GM12891 (cell line): Measurements from ENCODE around the gene PTPRD.

Source experiments
- DNase-seq: peaks from one replicate; pipeline ENCODE4 v3.0.0; 2011; ENCODE audit warnings: low spot score; ENCODE audit not compliant: insufficient read length
- FAIRE-seq: peaks from 2 replicates; lab custom pipeline; 2011; peaks lifted over from hg19 to GRCh38; lab: Jason Lieb, UNC
- PAX5 ChIP-seq: IDR thresholded peaks from 2 replicates; pipeline ENCODE4 v1.6.1; 2011; ENCODE audit warnings: low read length, moderate library complexity, mild to moderate bottlenecking; ENCODE audit not compliant: insufficient read depth, severe bottlenecking
- POLR2A ChIP-seq: IDR thresholded peaks from 2 replicates; pipeline ENCODE4 v1.6.1; 2011; ENCODE audit warnings: low read depth, low read length, control low read depth
- POLR2AphosphoS5 ChIP-seq: IDR thresholded peaks from 2 replicates; pipeline ENCODE4 v1.6.1; 2011; ENCODE audit warnings: low read depth, low read length, control low read depth
- POU2F2 ChIP-seq: IDR thresholded peaks from 2 replicates; pipeline ENCODE4 v1.6.1; 2011; ENCODE audit warnings: low read depth, mild to moderate bottlenecking, control low read depth, low read length, moderate library complexity
- SPI1 ChIP-seq: IDR thresholded peaks from 2 replicates; pipeline ENCODE4 v1.6.1; 2011; ENCODE audit warnings: low read depth, low read length, control low read depth
- TAF1 ChIP-seq: IDR thresholded peaks from 2 replicates; pipeline ENCODE4 v1.6.1; 2011; ENCODE audit warnings: low read depth, low read length, control low read depth

The PTPRD gene

DNA sequence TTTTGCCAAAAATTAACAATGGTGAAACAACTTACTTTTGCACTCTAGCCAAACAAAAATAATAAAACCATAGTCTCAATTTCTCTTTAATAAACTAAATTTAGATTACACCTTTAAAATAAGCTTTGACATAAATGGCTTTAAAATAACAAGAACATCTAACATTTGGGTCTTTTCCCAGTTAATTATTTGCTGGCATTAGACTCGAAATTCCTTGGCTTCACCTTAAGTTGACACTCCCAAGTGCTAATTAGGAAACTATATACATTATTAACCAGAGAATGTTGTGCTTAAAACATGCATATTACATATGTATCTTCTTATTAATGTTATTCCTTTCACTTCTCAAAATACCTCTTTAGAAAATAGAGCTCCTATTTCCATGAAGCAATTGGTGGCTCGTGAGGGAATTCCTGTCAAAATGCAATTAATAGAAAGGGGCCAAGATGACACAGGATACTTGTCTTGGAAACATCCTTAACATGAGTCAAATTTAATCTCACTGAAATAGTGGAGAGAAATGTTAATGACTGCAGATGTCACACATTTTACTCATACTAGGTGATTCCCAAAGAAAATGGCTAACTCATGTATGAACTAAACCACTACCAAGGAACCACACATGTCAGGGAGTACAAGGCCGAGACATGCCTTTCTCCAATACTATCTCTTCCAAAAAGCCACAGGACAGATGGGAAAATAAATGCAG lies 1880.3 kb downstream of the PTPRD start:
- FAIRE-seq (no peak), DNase-seq (no peak)
- TF ChIP-seq POLR2AphosphoS5, result no peak
- TF ChIP-seq SPI1, result no peak
- no peak for TF ChIP-seq POU2F2
- no peak for TF ChIP-seq TAF1
- TF ChIP-seq PAX5, result no peak
- TF ChIP-seq POLR2A, result no peak

DNA sequence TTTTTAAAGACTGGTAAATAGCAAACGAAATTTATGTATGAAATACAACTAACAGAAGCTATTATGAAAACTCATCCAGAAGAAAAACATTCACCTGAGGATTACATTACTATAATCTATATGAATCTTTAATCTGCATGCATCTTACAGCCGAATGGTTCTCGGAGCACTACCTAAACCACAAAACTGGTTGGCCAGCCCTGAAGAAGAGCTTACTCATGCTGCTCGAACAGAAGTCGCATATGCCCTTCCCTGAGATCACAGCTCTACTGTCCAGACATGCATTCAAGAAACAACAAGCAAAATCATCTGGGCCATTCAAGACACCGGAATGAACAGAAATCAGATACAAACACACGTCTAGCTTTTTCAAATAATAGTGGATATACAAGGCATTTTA lies 1882.2 kb downstream of the PTPRD start:
- DNase-seq, result no peak
- no peak for FAIRE-seq
- TF ChIP-seq TAF1 (no peak), POU2F2 (no peak), POLR2A (no peak), PAX5 (no peak), POLR2AphosphoS5 (no peak), SPI1 (no peak)

GRCh38 chr9:8728910-8729309 lies 1883.9 kb downstream of the PTPRD start:
- FAIRE-seq (no peak), DNase-seq (no peak)
- TF ChIP-seq SPI1 (no peak), TAF1 (no peak), POLR2AphosphoS5 (no peak), POLR2A (no peak), POU2F2 (no peak), PAX5 (no peak)

- FAIRE-seq, result no peak
- DNase-seq, result no peak
- TF ChIP-seq TAF1 (no peak), PAX5 (no peak), POLR2AphosphoS5 (no peak), POU2F2 (no peak), SPI1 (no peak), POLR2A (no peak)
Measured at GRCh38 chr9:8727191-8727590, 1885.6 kb downstream of the PTPRD start.

GRCh38 chr9:8726692-8727091 lies 1886.1 kb downstream of the PTPRD start:
- FAIRE-seq (no peak), DNase-seq (no peak)
- no peak for TF ChIP-seq POLR2A
- TF ChIP-seq PAX5, result no peak
- no peak for TF ChIP-seq TAF1
- no peak for TF ChIP-seq POLR2AphosphoS5
- no peak for TF ChIP-seq SPI1
- TF ChIP-seq POU2F2, result no peak

GRCh38 chr9:8725635-8726034 lies 1887.2 kb downstream of the PTPRD start:
- TF ChIP-seq POLR2A, result no peak
- FAIRE-seq (no peak), DNase-seq (no peak)

- no peak for DNase-seq
- FAIRE-seq, result no peak
- no peak for TF ChIP-seq POLR2AphosphoS5
- no peak for TF ChIP-seq POU2F2
- TF ChIP-seq POLR2A, result no peak
- no peak for TF ChIP-seq TAF1
- TF ChIP-seq PAX5, result no peak
- TF ChIP-seq SPI1, result no peak
Measured at GRCh38 chr9:8724284-8725018, 1888.4 kb downstream of the PTPRD start.

DNA sequence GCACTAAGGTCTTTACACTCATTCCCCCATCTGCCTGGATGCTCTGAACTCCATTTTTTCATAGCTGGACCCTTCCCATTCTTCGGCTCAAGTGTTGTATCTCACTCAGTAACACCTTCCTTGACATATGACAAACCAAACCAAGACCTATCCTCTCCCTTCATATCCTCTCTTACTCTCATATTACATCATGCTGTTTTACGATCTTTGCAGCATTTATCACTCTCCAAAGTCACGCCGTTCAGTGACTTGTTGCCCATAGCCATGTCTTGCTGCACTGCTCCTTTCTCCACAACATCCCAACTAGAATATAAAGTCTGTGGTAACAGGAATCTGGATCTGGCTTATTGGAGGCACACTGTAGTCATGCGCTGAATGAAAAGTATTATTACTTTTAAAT lies 1889.6 kb downstream of the PTPRD start:
- TF ChIP-seq POU2F2, result no peak
- TF ChIP-seq TAF1, result no peak
- no peak for TF ChIP-seq SPI1
- no peak for TF ChIP-seq PAX5
- no peak for TF ChIP-seq POLR2A
- TF ChIP-seq POLR2AphosphoS5, result no peak
- FAIRE-seq (no peak), DNase-seq (no peak)

- no peak for TF ChIP-seq PAX5
- TF ChIP-seq POU2F2, result no peak
- no peak for TF ChIP-seq SPI1
- no peak for TF ChIP-seq TAF1
- TF ChIP-seq POLR2AphosphoS5, result no peak
- TF ChIP-seq POLR2A, result no peak
- no peak for DNase-seq
- FAIRE-seq, result no peak
Measured at GRCh38 chr9:8719833-8720486, 1892.8 kb downstream of the PTPRD start.

DNA sequence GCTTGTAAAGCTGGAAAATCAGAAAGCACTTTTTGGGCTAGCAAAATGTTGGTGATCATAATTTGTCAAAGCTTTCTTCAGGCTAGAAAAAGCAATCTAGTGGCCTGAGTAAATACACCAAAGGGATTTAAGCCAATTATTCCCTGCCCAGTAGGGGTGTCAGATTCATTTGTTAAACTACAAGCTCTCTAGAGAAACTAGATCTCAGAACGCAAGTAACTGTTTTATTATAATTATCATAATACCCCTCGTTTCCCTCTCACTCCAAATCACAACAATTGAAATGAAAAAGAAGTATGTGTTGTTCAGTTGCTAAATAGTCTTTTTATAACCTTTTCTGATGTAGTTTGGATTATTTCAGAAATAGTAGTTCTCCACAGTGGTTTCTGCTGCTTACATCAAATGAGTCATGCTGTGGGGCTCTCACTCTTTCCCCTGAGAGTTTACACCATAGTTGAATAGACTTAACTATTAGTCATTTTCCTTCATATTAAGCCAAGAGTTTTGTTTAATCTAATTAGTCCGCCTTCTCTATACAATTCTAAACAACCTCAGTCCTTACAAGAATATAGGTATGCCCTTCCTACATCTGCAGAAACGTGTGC lies 1894.6 kb downstream of the PTPRD start:
- no peak for FAIRE-seq
- TF ChIP-seq POLR2AphosphoS5, result no peak
- no peak for TF ChIP-seq POLR2A
- no peak for TF ChIP-seq PAX5
- TF ChIP-seq SPI1, result no peak
- no peak for TF ChIP-seq TAF1
- TF ChIP-seq POU2F2, result no peak
- no peak for DNase-seq

DNA sequence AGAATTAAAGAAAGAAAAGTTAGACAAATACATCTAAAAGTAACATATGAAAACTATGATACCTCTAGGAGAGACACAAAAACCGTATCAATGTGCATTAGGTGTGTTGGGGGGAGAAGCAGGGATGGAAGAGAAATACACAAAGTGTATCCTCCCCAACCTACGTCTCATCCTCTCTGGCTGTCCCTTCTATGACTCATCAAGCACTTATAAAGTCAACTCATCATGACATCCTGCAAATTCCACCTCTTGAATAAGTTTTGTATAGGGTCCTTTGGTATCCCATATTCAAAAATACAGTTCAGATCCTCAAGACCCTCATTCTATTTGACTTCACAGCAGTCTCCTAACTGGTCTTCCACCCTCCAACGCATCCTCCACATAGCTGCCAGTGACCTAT lies 1895.7 kb downstream of the PTPRD start:
- DNase-seq (no peak), FAIRE-seq (no peak)
- no peak for TF ChIP-seq PAX5
- TF ChIP-seq SPI1, result no peak
